Nucleus accumbens (tissue), 56 donors: ENCODE measurements around the gene CBLC.
"Not testable (repeated sequence)": the region's sequence is repeated elsewhere in the genome, so short reads cannot be mapped to it uniquely, and the experiment has no call there.

ENCODE experiments used
- DNase-seq, 56 donors: peaks; one replicate each; lab custom pipeline; 2025; lab: John Stamatoyannopoulos, UW

Gene CBLC

GRCh38 chr19:44762038-44762437 is 15.7 kb upstream of the CBLC start:
- DNase-seq: no peak

DNA sequence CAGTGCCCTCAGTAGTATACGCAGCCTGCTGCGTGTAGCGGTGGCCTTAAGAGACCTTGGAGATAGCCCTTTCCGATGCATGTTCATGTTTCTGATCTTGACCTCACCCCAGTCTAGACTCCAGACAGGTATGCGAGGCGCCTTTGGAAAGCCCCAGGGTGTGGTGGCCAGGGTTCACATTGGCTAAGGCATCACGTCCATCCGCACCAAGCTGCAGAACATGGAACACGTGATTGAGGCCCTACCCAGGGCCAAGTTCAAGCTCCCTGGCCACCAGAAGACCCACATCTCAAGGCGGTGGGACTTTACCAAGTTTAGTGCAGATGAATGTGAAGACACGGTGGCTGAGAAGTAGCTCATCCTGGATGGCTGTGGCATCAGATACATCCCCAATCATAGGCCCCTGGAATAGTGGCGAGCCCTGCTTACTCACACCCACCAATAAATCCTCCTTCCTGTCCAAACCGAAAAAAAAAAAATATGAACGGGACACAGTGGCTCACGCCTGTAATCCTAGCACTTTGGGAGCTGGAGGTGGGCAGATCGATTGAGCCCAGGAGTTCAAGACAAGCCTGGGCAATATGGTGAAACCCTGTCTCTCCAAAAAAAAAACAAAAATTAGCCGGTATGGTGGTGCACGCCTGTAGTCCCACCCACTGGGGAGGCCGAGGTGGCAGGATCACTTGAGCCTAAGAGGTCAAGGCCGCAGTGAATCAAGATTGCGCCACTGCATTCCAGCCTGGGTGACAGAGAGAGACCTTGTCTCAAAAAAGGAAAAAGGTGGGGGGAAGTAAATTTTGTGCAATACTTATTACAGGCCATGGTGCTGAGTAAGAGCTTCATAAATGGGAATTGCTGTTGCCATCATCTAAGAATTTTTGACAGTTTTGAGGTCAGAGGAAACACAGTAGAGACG is 12.4 kb upstream of the CBLC start:
- no peak for DNase-seq

DNA sequence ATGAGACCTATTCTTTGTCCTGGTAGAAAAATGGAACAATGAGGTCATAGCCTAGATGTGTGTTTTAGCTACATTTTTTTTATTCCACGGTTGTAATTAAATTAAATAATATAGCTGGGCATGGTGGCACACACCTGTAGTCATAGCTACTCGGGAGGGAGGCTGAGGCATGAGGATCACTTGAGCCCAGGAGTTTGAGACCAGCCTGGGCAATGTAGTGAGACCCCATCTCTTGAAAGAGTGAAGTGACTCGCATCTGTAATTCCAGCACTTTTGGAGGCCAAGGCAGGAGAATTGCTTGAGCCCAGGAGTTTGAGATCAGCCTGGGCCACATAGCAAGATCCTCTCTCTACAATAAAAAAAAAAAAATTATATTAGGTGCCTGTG is 11.7 kb upstream of the CBLC start:
- no peak for DNase-seq

DNA sequence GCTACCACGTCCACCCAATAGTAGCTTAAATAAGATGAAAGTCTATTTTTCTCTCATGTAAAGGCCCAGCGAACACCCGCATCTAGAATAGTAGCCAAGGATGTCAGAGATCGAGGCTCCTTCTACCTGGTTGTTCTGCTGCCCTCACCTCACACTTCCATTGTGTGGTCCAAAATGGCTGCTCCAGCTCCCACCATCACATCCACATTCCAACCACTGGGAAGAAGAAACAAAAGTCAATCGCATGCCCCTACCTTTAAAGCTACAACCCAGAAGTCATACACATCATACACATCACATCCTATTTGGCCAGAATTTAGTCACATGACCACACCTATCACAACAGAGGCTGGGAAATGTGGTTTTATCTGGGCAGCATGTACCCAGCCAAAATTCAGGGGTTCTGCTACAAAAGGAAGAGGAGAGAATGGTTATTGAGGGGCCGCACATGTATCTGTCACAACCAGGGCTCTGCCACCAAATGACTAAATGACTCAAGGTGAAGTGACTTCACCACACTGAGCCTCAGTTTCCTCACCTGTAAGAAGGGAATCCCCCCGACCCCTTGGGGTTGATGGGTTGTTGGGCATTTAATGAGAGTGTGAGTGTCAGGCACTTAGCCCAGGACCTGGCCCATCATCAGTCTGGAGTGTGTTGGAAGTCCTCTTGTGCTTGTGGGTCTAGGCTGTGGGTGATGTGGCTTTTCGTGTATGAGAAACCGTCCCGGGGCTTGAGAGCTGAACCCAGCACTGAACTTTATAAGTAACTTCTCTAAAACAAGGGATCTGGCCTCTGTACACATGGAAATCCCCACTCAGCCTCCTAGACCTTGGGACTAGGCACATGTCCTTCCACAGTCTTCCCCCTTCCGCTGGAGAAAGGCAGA is 10.2 kb upstream of the CBLC start:
- DNase-seq: no peak

- DNase-seq: peak in 43 of 56 donors; percentile 13 to 84 (median 46)
These were observed 7.0 kb upstream of the CBLC start for GRCh38 chr19:44770550-44771257.

DNA sequence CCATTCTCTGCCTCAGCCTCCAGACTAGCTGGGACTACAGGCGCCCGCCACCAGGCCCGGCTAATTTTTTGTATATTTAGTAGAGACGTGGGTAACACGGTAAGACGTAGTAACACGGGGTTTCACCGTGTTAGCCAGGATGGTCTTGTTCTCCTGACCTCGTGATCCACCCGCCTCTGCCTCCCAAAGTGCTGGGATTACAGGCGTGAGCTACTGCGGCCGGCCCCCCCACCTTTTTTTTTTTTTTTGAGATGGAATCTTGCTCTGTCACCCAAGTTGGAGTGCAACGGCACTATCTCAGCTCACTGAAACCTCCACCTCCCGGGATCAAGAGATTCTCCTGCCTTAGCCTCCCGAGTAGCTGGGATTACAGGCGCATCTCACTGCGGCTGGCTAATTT is 5.5 kb upstream of the CBLC start:
- DNase-seq: not testable (repeated sequence)

- DNase-seq: no peak
These were observed 4.7 kb upstream of the CBLC start for GRCh38 chr19:44772959-44773358.

DNA sequence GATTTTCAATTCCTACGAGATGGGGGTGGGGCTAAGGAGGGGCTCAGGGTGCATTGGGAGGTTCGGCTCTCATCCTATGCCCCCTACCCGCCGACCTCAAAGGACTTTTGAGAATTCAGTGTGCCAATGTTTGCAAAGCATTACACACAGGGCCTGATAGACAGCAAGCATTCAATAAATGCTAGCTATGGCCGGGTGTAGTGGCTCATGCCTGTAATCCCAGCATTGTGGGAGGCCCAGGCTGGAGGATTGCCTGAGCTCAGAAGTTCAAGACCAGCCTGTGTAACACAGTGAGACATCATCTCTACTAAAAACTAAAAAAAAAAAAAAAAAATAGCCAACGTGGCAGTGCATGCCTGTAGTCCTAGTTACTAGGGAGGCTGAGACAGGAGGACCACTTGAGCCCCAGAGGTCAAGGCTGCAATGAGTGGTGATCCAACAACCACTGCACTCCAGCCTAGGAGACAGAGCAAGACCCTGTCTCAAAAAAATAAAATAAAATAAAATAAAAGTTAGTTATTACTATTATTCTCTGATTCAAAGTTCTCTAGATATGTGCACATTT is 1.9 kb upstream of the CBLC start:
- DNase-seq: no peak

DNA sequence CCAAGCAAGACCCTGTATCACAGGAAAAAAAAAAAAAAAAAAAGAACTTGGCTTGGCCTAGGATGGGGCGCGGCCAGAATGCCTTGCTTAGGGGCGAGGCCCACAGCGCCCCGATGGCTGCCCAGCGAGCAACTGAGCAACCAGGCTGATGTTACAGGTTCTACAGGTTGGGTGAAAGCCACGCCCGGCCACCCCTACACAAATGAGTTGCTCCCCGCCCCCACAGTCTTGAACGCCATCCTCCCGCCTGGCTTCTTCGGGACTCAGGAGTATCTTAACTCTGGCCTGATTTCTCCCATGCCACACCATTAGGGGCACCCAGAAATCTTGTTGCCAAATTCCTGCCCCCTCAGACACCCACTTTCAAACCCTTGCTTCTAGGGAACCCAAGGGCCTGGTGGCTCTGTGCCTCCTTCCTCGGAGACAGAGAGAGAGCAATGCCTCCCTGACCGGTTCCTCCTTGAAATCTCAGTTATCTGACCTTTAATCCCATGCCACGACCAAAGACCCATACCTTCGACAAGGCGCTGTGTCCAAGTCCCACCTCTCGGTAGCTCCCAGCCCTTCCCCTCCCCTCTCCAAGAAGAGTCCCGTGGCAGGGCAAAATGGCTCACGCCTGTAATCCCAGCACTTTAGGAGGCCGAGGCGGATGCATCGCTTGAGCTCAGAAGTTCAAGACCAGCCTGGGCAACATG is 1.1 kb upstream of the CBLC start:
- DNase-seq: no peak

DNA sequence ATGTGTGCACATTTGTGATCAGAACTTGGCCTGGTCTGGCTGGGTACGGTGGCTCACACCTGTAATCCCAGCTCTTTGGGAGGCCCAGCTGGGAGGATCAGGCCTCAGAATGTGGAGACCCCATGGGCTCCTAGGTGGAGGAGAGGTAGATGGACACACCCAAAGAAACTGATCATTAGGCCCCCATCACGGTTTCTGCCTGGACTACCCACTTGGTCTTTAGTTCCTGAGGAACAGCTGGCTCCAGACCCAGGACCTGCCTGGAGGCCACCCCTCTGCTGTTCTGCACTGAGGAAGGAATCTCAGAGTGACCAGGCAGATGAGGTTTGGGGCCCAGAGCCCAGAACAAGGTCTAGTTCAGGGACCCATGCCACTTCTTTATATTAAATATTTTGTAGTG is 1.5 kb downstream of the CBLC start:
- no peak for DNase-seq

GRCh38 chr19:44781694-44782093 is 4.0 kb downstream of the CBLC start:
- not testable (repeated sequence) for DNase-seq

GRCh38 chr19:44782729-44783128 is 5.0 kb downstream of the CBLC start:
- DNase-seq: no peak

GRCh38 chr19:44783545-44783944 is 5.9 kb downstream of the CBLC start:
- no peak for DNase-seq

DNA sequence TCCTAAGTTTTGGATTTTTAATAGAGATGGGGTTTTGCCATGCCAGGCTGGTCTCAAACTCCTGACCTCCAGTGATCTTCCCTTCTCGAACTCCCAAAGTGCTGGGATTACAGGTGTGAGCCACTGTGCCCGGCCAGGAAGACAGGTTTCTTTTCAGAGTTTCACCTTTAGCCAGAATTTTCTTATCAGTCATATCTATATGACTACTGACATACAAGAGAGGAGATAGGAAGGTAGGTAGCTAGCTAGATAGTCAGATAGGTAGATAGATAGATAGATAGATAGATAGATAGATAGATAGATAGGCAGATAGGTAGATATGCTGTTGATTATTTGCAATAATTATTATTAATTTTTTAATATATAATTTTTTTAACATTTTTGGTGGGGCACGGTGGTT is 7.6 kb downstream of the CBLC start:
- DNase-seq: no peak

DNA sequence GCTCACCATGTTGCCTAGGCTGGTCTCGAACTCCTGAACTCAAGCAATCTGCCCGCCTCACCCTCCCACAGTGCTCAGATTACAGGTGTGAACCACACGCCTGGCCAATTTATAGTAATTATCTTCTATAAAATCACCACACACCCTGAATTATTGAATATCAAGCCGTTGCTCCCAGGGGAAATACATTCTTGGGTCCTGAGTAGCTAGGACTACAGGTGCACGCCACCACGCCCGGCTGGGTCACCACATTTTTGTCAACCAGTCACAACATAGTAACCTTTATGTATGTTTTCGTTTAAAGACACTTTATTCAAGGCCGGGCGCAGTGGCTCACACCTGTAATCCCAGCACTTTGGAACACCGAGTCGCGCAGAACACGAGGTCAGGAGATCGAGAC is 8.3 kb downstream of the CBLC start:
- no peak for DNase-seq

- no peak for DNase-seq
These were observed 11.3 kb downstream of the CBLC start for GRCh38 chr19:44788971-44789370.

- DNase-seq: no peak
These were observed 12.3 kb downstream of the CBLC start for GRCh38 chr19:44789943-44790483.

- DNase-seq: no peak
These were observed 14.6 kb downstream of the CBLC start for GRCh38 chr19:44792281-44792680.

GRCh38 chr19:44794610-44795009 is 16.9 kb downstream of the CBLC start:
- no peak for DNase-seq
